ENCODE measurements around the gene HDAC4.

Gene HDAC4

GRCh38 chr2:239060676-239061075 is 340.1 kb downstream of the HDAC4 start:
- no peak for DNase-seq (ENCODE audit: low spot score)
- H3K4me3 ChIP-seq = no peak overlapping the region

GRCh38 chr2:239059854-239060253 is 341.0 kb downstream of the HDAC4 start:
- no peak overlapping the region for H3K4me3 ChIP-seq
- H3K27ac ChIP-seq = no peak overlapping the region
- no peak for DNase-seq (ENCODE audit: low spot score)
- TF ChIP-seq, protein P1, sequence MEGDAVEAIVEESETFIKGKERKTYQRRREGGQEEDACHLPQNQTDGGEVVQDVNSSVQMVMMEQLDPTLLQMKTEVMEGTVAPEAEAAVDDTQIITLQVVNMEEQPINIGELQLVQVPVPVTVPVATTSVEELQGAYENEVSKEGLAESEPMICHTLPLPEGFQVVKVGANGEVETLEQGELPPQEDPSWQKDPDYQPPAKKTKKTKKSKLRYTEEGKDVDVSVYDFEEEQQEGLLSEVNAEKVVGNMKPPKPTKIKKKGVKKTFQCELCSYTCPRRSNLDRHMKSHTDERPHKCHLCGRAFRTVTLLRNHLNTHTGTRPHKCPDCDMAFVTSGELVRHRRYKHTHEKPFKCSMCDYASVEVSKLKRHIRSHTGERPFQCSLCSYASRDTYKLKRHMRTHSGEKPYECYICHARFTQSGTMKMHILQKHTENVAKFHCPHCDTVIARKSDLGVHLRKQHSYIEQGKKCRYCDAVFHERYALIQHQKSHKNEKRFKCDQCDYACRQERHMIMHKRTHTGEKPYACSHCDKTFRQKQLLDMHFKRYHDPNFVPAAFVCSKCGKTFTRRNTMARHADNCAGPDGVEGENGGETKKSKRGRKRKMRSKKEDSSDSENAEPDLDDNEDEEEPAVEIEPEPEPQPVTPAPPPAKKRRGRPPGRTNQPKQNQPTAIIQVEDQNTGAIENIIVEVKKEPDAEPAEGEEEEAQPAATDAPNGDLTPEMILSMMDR (IDR thresholded peaks at IDR 0.05) = no peak

More at GRCh38 chr2:239060676-239061075, 340.1 kb downstream of the HDAC4 start:
- no peak overlapping the region for H3K27ac ChIP-seq
- TF ChIP-seq, protein P1 (IDR thresholded peaks at IDR 0.05) = no peak

DNA sequence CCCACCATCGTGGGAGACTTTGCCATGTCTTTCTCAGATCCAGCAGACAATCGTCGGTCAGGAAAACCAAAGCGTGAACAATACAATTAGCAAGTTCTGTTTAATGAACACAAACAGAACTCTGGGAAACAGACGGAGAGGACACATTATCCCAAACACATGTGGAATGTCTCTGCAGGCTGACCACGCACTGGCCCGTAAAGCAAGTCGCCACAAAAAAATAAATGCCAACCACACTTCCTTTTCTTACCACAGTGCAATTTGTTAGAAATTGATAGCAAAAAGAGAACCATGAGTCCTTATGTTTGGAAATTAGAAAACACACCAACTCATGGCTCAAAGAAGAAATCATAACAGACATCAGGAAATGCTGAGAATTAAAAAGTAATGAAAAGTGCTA is 342.1 kb downstream of the HDAC4 start:
- DNase-seq (ENCODE audit: low spot score) = no peak
- Histone ChIP-seq H3K27ac (no peak overlapping the region), H3K4me3 (no peak overlapping the region)
- TF ChIP-seq, protein P1 (IDR thresholded peaks at IDR 0.05) = no peak

DNA sequence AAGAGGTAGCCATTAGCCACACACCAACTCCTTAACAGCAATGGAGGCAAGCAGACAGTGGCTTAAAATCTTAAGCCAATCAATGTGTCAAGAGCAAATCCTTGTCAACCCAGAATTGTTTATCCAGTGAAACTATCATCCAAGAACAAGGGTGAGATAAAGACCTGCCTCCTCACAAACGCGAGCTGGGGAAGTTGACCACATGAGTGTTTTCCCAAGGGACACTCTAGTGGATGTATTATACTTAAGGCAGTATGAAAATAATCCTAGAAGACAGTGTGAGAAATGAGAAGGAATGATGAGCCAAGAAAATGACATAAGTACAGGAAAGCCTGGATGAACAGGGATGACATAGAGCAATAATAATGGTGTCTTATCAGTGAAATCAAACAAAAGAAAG is 343.3 kb downstream of the HDAC4 start:
- H3K27ac ChIP-seq = no peak overlapping the region
- TF ChIP-seq, protein P1 (IDR thresholded peaks at IDR 0.05) = no peak
- H3K4me3 ChIP-seq = no peak overlapping the region
- DNase-seq (ENCODE audit: low spot score) = no peak

DNA sequence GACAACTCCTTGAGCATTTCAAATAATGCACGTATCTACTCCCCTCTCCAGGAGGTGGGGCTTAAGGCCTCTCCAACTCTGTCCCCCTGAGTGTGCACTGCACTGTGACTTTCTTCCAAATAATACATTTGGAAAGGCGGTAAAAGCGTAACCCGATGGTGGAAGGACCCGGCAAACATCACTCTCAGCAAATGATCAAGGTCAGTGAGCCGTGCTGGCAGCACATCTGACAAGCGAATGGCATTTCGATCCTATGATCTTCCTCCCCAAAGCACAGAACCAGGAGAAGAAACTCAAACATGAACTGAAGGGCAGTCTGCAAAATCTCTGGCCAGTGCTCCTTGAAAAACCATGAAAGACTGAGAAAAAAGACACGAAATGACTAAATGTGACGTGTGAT is 344.2 kb downstream of the HDAC4 start:
- TF ChIP-seq, protein P1 (IDR thresholded peaks at IDR 0.05) = no peak
- no peak for DNase-seq (ENCODE audit: low spot score)
- no peak overlapping the region for H3K27ac ChIP-seq
- H3K4me3 ChIP-seq = no peak overlapping the region

- no peak for DNase-seq (ENCODE audit: low spot score)
- no peak overlapping the region for H3K4me3 ChIP-seq
- TF ChIP-seq, protein P1 (IDR thresholded peaks at IDR 0.05) = no peak
These were observed 344.9 kb downstream of the HDAC4 start for GRCh38 chr2:239055756-239056493.

DNA sequence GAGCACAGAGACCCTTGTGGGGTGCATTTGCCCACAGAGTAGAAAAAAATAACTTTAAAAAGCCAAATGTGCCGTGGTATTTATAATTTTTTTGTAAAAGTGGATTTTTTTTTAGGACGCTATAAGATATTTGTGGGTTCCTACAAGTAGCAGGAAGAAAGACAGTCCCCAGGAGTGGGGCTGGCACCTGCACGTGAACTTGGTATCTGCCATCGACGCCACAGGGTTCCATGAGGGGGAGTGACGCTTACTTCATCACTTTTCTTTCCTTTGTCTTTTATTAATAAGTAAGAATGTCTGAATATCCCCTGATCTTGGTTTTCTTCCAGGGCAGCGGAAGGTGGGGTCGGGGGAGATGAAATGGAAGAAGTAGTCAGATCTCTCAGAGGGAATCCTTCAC is 345.9 kb downstream of the HDAC4 start:
- TF ChIP-seq, protein P1 (IDR thresholded peaks at IDR 0.05) = no peak
- Histone ChIP-seq H3K4me3 (no peak overlapping the region), H3K27ac (no peak overlapping the region)
- no peak for DNase-seq (ENCODE audit: low spot score)

More at GRCh38 chr2:239055756-239056493, 344.9 kb downstream of the HDAC4 start:
- no peak overlapping the region for H3K27ac ChIP-seq

Data from coronary artery (tissue), 2 donors.